GM19455 (cell line): ENCODE results near the gene RCOR3.
"Not testable (repeated sequence)": the region's sequence is repeated elsewhere in the genome, so short reads cannot be mapped to it uniquely, and the experiment has no call there.

Experiments used
- ATAC-seq: cut with Tn5 transposase; IDR thresholded peaks from one replicate; pipeline ENCODE4 v1.9.1; 2021; ENCODE audit not compliant: unreplicated experiment

The RCOR3 gene

DNA sequence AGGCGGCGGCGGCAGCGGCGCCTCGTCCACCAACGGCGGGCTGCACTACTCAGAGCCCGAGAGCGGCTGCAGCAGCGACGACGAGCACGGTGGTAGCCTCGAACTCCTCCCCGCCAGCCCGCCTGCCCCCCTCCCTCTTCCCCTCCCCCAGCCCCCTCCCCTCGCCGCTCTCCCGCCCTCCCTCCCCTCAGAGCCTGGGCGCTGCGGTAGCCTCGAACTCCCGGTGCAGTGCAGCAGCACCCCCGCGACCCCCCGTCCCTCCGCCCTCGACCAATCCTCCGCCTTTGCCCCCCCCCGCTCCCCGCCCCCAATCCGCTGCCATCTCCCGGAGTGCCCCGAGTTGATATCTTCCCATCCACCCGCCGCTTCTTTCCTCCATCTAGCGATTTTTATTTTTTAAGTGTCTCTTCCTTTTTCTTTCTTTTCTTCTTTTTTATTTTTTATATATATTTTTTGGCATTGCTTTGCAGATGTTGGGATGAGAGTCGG lies 516 bp downstream of the RCOR3 start:
- ATAC-seq, result peak; percentile 18

DNA sequence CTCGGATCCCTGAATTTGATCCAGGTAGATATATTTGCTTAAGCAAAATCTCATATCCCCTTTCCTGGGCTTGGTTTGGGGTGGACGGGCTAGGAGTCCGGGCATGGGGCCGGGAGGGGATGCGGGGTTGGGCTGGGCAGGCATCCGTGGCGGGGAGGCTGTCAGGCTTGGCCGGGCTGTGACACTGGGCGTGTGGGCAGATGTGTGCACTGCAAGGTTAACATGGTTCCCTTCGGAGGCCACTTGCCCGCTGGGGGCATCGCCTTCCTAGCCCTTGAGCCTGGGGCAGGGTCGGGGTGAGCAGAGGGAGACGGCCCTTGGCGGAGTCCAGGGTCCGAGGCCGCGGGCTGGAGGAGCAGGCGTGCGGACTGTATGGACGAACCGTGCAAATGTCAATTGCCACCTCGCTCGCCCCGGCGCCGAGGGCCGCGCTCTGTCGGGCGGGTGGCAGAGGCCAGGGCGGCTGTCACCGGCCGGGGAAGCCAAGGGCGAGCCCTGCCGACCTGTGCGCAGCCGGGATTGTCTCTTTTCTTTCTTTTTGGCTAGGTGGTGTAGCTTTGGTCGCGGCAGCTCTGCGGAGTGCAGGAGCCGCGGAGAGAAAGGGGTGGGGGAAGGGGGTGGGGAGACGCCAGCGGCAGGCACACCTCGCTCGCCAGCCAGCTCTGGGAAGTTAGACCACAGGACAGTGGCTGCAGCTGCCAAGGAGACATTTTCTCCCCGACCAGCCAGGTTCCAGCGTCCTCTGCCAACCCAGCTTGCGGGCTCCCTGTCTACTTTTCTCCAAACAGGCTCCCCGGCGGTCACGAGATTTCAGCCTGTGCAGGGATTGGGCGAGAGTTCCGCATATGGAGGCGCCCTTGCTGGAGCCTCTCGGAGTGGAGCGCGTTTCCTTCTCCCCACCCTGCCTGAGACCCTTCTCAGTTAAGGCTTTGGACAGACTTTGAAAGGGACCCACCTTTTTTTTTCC lies 1.3 kb downstream of the RCOR3 start:
- ATAC-seq, result peak; percentile 36

DNA sequence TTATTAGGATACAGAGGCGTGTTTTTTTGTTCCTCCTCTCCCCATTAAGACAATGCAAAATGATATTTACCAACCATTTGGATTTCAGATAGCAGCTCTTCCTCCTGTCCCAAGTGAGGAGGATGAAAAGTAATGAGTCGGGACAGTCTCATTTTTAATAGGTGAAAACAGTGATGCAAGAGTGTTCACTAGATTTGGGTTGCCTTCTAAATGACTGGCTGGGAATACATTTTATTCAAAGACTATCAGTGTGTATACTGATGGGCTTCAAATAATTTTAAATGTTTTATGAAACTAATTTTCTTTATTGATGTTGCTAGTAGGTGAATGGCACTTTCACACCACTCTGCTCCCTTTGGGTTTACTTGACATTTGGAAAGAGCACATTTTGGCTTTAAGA lies 2.1 kb downstream of the RCOR3 start:
- no peak for ATAC-seq

DNA sequence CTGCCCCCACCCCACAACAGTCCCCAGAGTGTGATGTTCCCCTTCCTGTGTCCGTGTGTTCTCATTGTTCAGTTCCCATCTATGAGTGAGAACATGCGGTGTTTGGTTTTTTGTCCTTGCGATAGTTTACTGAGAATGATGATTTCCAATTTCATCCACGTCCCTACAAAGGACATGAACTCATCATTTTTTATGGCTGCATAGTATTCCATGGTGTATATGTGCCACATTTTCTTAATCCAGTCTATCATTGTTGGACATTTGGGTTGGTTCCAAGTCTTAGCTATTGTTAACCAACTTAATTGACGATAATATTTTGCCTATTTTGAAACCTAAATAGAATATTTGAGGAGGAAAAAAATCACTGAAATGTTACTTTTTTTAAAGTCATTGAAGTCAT lies 3.9 kb downstream of the RCOR3 start:
- ATAC-seq, result not testable (repeated sequence)

DNA sequence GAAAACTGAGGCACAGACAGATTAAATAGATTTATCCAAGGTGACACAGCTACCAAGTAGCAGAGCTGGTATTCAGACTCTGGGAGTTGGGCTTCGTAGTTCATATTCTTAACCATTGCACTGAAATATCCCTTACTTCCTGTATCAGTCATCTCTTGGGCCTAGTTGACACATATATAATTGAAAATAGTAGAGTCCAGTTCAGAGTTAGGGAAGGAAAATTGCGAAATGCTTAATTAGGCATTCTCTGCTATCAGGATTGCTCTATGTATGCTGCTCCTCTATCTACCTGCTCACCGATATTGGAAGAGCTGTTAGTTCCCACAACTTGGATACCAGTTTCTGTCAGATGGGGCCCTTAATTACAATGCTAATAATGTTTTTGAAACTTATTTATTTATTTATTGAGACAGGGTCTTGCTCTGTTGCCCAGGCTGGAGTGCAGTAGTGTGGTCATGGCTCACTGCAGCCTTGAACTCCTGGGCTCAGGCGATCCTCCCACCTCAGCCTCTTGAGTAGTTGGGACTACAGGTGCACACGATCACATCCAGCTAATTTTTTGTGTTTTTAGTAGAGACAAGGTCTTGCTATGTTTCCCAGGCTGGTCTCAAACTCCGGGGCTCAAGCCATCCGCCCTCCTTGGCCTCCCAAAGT lies 8.2 kb downstream of the RCOR3 start:
- ATAC-seq, result no peak

DNA sequence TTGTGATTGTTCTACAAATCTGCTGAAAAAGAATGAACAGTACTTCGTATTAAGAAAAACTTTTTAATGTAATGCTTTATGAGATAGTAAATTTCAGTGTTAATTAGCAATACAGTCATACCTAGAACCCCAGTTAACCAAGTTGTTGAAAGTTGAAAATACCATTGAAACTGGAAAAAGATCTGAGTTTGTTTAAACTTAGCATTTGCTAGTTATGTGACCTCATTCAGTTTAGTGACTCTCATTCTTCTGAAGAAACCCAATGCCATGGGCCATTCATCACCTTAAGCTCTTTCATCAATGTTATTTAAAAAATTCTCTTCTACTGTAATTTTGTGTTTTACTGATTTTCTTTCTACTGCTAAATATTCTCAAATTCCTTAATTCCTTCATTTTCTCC lies 20.2 kb downstream of the RCOR3 start:
- no peak for ATAC-seq

DNA sequence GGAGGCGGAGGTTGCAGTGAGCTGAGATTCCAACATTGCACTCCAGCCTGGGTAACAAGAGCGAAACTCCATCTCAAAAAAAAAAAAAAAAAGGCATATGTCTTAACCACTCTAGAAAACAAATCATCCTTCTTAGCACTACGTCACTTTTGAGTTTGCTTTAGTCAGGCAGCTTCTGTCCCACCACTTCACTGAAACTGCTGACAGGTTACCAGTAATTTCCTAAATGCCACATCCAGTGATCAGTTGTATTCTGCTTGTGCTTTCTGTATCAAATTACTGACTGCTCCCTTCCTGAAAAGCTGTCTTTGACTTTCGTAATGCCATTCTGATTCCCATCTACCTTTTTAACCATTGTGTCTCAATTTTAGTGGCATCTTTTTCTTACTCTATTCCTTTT lies 21.7 kb downstream of the RCOR3 start:
- no peak for ATAC-seq

DNA sequence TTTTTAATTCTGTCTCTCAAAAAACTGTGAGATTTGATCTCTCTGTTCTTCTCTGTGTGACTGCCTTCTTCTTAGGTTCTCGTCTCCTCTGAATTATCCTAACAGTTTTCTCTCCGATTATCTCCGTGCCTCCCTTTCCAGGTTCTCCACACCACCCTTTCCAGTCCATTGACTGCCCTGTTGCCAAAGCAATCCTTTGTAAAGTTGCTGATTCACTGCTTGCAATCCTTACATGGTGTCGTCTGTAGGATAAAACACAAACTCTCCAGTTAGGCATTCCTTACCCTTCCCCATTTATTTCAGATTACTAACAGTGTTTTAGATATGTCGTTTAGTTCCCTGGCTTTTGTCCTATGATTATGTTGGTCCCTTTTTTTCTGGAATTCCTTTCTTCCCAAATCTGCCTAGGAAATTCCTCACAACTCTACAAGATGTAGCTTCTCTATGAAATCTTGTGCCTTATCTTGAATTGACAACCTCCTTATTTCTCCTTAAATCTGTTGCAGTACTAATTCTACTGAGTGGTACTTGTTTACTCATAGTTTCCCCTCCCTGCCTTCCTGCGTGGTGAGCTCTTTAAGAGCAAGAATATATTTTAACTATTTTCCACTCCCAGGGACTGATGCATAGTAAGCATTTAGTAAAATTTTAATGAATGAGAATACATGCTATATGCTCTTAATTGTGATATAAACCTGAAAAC lies 22.3 kb downstream of the RCOR3 start:
- ATAC-seq, result no peak

DNA sequence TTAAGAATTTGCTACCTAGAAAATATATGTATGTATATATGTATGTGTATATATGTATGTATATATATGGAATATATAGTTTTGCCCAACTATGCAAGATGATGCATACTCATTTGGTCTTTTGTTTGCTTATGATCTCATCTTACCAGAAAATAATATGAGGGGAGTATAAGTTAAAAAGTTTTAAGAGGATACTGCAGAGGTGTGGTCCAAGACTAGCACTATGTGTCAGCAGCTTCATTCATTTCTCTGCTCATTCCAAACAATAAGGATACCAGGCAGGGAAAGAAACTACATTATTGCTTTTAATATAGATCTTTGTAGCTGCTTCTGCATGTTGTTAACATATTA lies 22.8 kb downstream of the RCOR3 start:
- ATAC-seq, result no peak

DNA sequence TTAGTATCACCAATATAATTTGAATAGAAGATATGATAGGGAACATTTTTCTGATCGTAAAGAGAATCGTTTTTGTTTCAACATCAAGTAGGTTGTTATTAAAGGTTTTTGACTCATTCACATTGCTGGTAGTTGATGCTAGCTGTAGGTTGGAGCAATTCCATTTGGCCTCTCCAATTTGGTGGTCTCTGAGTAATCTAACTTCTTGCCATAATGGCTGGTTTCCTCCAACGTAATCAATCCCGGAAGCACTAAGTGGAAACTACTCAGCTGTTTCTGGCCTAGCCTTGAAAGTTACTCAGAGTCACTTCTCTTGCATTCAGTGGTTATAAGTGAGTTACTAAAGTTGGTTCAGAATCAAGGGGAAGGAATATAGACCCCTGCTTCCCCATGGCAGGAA lies 26.0 kb downstream of the RCOR3 start:
- no peak for ATAC-seq

DNA sequence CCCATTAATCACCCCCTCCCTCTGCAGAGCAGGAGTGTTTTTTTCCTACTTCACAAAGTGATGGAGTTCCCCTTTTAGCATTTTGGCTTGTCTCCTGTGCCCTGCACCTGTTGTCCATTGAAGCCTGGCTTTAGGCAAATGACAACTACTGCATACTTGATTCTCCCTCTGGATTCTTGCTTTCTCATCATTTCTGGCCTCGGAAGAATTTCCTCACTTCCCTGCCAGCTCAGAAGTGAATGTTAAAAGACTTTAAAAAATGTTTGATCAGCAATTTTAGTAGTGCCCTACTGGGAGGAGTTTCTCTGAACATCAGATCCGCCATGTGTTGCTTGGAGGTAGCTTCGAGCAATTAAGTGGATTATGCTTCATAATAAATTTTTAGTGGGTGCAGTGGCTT lies 28.1 kb downstream of the RCOR3 start:
- no peak for ATAC-seq

DNA sequence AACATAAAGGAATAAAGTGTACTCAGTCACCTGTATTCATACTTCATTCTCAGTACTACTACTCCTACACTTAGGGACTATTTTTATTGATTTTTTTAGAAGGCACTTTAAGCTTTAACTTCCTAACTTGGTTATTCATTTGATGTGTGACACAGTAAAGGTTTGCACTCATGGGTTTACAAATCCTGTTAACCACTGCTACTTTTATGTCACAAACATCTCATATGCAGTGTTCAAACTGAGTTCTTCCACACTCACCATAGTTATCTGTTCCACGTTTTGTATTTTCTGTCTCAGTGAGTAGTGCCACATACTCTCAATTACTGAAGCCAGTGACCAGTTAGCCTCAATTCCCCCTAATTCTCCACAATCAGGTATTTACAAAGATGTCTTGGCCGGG lies 33.2 kb downstream of the RCOR3 start:
- ATAC-seq, result no peak

DNA sequence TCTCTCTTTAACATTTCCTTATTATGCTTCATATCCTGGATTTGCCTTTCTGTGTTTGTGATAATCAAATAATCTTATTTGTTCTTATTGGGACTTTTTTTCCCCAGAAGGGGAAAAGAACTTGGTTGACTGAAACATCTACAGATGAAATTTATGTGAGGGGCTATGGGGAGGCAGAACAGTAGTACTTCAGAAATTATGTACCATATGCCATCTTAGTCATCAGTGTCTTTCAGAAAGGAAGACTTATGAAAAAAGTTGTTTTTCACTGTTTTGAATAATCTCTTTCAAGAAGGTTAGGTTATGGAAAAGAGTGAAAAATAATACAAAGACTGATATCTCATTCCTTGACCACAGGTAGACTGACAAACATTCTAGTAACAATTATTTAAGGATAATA lies 37.2 kb downstream of the RCOR3 start:
- ATAC-seq, result no peak

DNA sequence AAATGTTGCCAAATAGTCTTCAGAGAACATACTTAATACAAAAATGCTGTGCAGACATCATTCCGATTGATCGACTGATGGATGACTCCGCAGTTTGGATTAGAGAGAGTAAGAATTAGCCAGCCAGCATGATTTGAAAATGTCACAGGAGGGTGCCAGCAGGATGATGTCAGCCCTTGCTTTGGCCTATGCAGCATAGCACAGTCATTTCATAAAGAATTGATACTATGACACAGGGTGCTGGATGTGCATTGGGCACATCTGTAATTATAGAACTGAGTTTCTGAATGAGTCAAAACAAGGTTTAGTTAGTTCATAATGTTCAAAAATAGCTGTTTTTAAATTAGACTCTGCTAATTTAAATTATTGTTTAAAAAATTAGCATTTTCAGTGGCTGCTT lies 45.9 kb downstream of the RCOR3 start:
- peak; percentile 95 for ATAC-seq

DNA sequence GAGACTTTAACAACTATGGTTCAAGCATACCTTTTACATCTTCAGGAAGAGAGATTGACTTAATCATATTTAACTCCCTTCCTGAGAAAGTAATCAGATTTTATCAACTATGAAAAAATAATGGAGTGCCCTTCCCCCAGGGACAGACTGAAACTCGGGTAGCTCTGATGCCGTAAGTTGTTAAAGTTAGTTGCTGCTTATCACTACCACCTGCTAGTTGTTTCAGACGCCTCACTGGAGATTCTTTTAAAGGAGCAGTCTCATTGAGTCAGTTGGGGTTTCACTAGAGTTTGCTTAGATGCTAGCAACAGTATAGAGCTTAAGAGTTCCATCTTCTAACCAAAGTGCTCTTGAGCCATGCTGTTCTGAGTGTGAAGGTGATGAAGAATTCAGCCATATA lies 50.5 kb downstream of the RCOR3 start:
- ATAC-seq, result no peak

DNA sequence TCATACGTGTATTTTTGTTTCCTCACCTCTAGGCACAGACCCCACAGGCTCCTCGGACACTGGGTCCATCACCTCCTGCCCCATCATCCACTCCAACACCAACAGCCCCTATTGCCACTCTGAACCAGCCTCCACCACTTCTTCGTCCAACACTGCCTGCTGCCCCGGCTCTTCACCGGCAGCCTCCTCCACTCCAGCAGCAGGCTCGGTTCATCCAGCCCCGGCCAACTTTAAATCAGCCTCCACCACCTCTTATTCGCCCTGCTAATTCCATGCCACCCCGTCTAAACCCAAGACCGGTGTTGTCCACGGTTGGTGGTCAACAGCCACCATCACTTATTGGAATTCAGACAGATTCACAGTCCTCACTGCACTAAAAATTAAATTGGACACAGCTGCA lies 54.2 kb downstream of the RCOR3 start:
- no peak for ATAC-seq

DNA sequence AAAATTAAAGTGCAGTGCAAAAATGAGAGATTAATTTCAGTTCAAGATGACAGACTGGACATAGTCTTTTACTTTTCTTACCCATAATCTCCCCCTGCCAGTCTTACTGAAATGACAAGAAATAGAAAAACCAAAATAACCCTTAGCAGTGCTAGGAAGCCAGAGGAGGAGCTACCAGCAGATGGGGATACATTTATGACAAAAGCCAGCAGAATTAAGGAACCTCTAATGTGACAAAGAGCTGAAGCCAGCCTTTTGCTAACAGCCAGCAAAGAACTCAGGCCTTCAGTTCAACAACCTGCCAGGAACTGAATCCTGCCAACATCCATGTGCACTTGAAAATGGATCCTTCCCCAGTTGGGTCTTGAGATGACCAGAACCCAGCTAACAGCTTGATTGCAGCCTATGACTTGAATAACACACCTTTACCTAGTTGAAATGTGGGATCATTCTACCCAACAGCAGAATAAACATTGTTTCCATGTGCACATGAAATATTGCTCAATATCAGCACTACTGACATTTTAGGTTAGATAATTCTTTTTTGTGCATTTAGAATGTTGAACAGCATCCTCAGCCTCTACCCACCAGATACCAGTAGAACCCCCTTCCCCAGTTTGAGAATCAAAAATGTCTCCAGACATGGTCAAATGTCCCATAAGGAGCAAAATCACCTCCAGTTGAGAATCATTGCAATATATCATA lies 59.6 kb downstream of the RCOR3 start:
- no peak for ATAC-seq

DNA sequence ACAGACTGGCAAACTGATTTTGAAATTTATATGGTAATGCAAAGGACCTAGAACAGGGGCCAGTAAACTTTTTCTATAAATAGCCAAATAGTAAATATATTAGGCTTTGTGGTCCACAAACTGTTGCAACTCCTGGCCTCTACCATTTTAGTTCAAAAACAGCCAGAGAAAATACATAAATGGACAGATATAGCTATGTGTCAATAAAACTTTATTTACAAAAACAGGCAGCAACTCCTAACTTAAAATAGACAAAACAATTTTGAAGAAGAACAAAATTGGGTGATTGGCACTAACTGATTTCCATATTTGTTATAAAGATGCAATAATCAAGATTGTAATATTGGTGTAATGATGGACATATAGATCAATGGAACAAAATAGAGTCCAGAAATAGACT lies 60.7 kb downstream of the RCOR3 start:
- no peak for ATAC-seq

DNA sequence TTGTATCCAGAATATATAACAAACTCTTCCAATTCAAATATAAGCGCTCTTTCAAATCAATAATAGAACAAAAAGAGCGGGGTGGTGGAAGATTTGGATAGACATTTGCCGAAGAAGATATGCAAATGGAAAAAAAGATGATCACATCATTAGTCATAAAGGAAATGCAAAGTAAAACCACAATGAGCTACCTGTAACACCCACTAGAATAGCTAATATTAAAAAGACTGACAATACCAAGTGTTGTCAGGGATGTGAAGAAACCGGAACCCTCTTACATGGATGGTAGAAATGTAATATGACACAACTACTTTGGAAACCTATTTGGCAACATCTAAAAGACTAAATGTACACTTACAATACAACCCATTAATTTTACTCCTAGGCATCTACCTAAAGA lies 61.8 kb downstream of the RCOR3 start:
- ATAC-seq, result no peak

DNA sequence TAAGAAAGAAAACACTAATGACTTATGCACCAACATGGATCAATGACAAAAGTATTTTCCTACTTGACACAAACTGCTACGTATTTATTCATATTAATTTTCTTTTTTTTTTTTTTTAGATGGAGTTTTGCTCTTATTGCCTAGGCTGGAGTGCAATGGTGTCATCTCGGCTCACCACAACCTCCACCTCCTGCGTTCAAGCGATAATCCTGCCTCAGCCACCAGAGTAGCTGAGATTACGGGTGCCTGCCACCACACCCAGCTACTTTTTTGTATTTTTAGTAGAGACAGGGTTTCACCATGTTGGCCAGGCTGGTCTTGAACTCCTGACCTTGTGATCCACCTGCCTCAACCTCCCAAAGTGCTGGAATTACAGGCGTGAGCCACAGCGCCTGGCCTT lies 62.5 kb downstream of the RCOR3 start:
- not testable (repeated sequence) for ATAC-seq
